ENCODE measurements around the gene MTF1.

DNA sequence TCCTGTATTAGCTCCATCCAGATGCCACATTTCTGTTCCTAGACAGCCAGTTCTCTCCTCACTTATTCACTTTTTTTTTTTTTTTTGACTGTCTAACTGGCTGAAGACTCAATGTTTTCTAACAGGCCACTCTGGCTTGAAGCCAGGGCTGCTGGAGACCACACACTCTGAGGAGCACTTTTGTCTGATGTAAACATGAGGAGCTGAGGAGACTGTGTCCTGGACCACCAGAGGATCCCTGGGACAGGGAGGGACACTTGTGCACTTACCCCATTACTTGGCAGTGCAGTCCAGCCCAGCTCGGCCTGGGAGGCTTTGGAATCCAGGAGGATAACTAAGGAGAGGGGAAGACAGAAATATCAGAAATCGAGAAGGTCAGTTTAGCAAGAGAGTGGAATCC, 96.9 kb downstream of the MTF1 start:
- no peak for TF ChIP-seq PAX5 (IDR thresholded peaks at IDR 0.05; ENCODE audit: insufficient read depth, low read length, severe bottlenecking)
- no peak for TF ChIP-seq POLR2A (IDR thresholded peaks at IDR 0.05; ENCODE audit: low read depth, low read length)
- no peak for TF ChIP-seq TAF1 (IDR thresholded peaks at IDR 0.05; ENCODE audit: low read depth, low read length)
- TF ChIP-seq POLR2AphosphoS5 (IDR thresholded peaks at IDR 0.05; ENCODE audit: low read depth, low read length) = no peak
- TF ChIP-seq SPI1 (IDR thresholded peaks at IDR 0.05; ENCODE audit: low read depth, low read length) = no peak
- TF ChIP-seq POU2F2 (IDR thresholded peaks at IDR 0.05; ENCODE audit: low read depth, low read length) = no peak

Data from GM12891 (cell line).